GM19438 (cell line): Measurements from ENCODE around the gene GPR68.
A peak's percentile ranks its signal among the peaks of the same experiment; 100 is the strongest.
"Not testable (repeated sequence)": the region's sequence is repeated elsewhere in the genome, so short reads cannot be mapped to it uniquely, and the experiment has no call there.

Experiments used
- ATAC-seq: cut with Tn5 transposase; IDR thresholded peaks from one replicate; pipeline ENCODE4 v1.9.1; 2021; ENCODE audit warnings: low read depth; ENCODE audit not compliant: unreplicated experiment

The GPR68 gene

DNA sequence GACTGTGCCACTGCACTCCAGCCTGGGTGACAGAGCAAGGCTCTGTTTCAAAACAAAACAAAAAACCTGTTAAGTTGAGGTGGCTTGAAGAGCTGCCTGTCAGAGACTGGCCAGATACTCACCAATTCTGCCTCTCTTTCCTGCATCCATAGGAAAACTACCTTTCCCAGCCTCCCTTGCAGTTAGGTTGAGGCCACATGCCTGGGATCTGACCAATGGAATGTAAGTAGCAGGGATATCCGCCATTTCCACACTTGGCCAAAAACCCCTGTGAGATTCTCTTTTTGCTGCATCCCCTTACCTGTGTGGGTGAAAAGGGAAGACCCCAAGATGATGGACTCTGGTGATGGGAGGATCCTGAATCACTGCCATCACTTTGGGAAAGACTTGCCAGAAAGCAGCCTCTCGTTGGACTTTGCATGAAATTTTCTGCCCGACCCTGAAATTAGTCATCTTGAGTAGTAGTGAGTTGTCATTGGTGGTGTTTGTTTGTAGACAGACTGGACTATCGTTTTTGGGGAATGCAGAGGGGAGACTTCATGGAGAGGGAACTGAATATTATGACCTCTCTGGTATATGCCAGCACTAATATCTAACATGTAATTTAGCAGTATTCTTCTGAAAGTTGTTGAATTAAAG is 14.0 kb downstream of the GPR68 start:
- no peak for ATAC-seq

GRCh38 chr14:91229743-91230200 is 14.7 kb downstream of the GPR68 start:
- ATAC-seq = peak; percentile 64

GRCh38 chr14:91229005-91229382 is 15.5 kb downstream of the GPR68 start:
- no peak for ATAC-seq

DNA sequence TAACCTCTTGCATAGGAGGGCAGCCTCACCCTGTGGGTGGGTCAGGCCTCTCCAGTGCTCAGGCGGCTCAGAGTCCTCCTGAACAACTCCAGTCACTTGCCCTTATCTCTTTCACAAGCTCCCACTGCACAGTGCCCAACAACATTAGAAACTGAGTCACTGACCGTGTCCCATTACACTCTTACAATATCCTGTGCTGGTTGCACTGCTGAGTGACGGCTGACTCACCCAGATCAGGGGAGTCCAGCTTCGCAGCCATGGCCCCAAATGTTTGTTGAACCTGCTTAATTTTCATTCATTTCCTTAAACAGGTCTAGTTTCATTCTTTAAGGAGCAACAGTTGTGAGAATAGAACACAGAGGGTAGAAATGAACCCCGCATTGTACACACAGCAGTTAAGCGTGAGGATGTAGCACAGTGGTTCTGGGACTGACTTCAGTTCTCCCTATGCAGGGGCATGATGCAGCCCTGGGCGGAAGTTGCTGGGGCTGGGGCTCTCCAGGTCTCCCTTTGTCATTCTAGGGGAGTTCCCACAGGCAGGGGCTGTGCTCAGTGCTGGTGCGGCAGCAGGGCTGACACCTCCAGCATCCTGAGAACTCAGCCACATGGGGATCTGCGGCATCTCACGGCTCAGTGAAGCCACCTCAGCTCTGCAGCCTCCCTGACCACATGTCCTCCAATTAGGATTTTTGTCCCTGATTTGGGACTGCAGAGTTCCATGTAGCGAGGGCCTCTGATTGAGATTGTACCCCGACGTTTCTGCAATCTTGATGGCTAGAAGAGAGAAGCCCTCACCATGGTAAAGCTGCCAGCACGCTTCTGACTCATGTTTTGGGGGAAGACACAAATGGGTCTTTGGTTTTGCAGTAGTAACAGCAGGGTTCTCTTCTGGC is 16.1 kb downstream of the GPR68 start:
- peak; percentile 84 for ATAC-seq

DNA sequence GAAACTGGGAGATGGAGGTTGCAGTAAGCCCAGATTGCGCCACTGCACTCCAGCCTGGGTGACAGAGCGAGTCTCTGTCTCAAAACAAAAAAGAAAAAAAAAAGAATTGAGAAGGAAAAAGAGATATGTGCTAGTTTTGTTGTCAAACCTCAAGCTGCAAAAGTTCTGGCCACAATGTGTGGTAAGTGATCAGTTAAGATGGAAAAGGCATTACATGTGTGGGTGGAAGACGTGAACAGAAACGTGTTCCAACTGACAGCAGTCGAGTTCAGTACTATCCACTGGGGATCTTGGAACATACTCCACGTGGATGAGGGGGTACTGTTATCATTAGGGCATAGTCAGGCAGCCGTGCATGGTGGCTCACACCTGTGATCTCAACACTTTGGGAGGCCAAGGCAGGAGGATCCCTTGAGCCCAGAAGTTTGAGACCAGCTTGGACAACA is 17.3 kb downstream of the GPR68 start:
- no peak for ATAC-seq

GRCh38 chr14:91226360-91226759 is 18.1 kb downstream of the GPR68 start:
- not testable (repeated sequence) for ATAC-seq

DNA sequence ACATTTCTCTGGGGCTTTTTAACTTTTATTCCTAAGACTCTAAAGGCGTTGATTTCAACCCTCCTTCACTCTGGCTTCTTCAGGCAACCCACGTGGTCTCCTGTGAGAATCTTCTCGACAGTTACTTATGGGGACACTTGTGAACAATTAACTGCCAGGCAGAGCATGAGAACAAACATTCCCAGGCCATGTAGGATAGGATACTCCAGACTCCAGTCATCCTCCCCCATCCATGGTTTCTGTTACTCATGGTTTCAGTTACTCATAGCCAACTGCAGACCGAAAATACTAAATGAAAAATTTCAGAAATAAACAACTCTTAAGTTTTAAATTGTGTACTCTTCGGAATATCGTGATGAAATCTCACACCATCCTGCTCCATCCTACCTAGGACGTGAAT is 19.5 kb downstream of the GPR68 start:
- ATAC-seq = no peak

- ATAC-seq = no peak
Measured at GRCh38 chr14:91223028-91223783, 21.3 kb downstream of the GPR68 start.

GRCh38 chr14:91221270-91221669 is 23.2 kb downstream of the GPR68 start:
- no peak for ATAC-seq

GRCh38 chr14:91220581-91221000 is 23.9 kb downstream of the GPR68 start:
- no peak for ATAC-seq

- ATAC-seq = no peak
Measured at GRCh38 chr14:91219517-91220389, 24.8 kb downstream of the GPR68 start.

DNA sequence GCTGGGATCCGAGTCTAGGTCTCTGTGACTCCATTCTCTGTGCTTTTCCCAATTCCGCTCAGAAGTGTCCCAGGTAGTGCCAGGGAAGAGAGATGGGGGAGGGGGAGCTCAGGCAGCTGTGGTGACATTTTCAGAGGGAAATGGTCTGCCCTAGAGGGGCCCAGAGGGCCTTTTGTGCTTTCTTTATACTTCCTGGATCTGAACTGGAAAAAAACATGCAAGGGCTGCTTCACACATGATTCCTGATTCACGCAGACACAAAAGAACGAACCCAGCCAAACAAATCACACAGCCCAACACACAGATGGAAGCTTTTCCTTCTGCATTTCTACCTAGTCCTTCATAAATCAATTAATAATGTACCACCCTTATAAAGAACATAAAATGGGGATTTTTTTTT is 26.5 kb downstream of the GPR68 start:
- no peak for ATAC-seq

DNA sequence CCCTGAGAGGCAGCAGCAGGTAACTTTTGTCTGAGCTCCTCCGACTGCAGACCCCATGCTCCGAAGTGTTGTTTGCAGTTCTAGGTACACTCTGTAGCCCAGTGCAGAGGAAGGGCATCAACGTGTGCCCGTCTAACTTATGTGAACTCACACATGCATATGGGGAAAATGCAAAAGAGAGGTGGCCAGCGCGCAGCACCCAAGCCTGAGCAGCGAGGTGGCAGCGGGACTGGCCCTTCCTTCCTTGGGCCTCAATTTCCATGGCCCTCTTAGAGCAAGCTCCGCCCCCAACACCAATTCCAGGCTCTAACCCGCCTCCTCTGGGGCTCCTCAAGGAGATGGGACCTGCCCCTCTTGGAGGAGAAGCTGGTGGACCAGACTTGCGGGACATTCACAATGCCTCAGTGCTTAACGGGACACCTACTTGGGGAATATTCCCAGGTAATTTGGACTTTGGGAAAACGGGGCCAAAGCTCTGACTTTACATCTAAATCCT is 27.7 kb downstream of the GPR68 start:
- no peak for ATAC-seq

GRCh38 chr14:91215381-91215780 is 29.1 kb downstream of the GPR68 start:
- ATAC-seq = no peak

DNA sequence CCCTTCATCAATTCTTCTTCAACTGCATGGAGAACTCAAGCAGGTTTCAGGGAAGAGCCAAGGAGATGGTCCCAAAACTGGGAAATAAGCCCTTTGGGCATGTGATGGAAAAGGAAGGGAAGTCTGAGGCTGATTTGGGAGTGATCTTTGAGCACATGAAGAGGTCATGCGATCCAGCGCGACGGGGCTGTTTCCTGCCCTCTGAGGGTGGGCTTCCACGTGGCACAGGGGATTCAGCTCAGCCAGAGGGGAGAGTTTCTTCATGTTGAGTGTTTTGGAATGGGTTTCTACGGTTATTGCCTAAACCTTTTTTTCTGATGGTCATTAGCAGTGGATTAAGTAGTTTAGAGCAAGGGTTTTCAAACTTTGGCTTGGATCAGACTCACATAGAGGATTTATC is 30.2 kb downstream of the GPR68 start:
- no peak for ATAC-seq

GRCh38 chr14:91211017-91211416 is 33.5 kb downstream of the GPR68 start:
- ATAC-seq = no peak

GRCh38 chr14:91207008-91207407 is 37.5 kb downstream of the GPR68 start:
- no peak for ATAC-seq

- ATAC-seq = no peak
Measured at GRCh38 chr14:91205459-91205858, 39.0 kb downstream of the GPR68 start.

GRCh38 chr14:91204657-91205056 is 39.8 kb downstream of the GPR68 start:
- no peak for ATAC-seq
